Neutrophil (primary cell): ENCODE data around the gene ELMOD1.

ENCODE experiments used
- H3K27ac ChIP-seq: fragments of 200-600 bp; sonication (generic); 2 replicates; pipeline ENCODE4 v1.5.1; 2016; ENCODE audit warnings: mild to moderate bottlenecking, moderate library complexity
- H3K27me3 ChIP-seq: fragments of 200-600 bp; sonication (generic); 2 replicates; pipeline ENCODE4 v1.6.0; 2016; ENCODE audit warnings: mild to moderate bottlenecking
- H3K36me3 ChIP-seq: fragments of 200-600 bp; sonication (generic); 2 replicates; pipeline ENCODE4 v1.5.1; 2017
- H3K4me1 ChIP-seq, 2 experiments: fragments of 200-600 bp in 1 of 2; sonication (generic) in 1 of 2; 1 replicate in 1 of 2; 2 replicates in 1 of 2; pipeline versions ENCODE4 v1.5.1 to v1.6.1; 2013 to 2016; ENCODE audit warnings: low read depth in 1 of 2, low read length in 1 of 2, mild to moderate bottlenecking in 1 of 2, moderate library complexity in 1 of 2; ENCODE audit not compliant: control insufficient read depth in 1 of 2, insufficient read depth in 1 of 2
- H3K4me3 ChIP-seq, 2 experiments: fragments of 200-600 bp in 1 of 2; sonication (generic) in 1 of 2; 1 replicate in 1 of 2; 2 replicates in 1 of 2; pipeline ENCODE4 v1.5.1; 2013 to 2016; ENCODE audit warnings: low read depth in 1 of 2, low read length in 1 of 2, mild to moderate bottlenecking in 1 of 2, moderate library complexity in 1 of 2
- H3K9me3 ChIP-seq: fragments of 200-600 bp; sonication (generic); 2 replicates; pipeline ENCODE4 v1.5.1; 2016
- CTCF ChIP-seq: fragments of 200-600 bp; sonication (generic); IDR thresholded peaks from 2 replicates; pipeline ENCODE4 v1.5.1; 2016; ENCODE audit warnings: antibody characterized with exemption

Gene ELMOD1

DNA sequence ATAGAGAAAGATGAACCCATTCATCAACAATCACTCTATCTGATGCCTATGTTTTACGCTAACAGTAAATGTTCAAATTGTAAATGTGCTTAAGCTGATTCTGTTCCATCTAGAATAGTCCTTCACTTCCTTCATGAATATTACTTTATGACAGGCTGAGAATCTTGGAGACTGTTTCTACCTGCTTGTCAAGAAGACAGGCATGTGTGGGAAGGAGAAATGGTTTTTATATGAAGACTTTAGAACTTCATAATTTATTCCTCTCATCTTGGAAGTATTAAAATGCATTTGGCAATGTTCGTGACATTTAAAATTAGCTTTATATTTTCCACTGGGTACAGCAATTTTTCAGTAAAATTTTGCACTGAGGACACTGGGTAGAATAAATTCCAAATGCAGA is 41.0 kb downstream of the ELMOD1 start:
- no peak overlapping the region for H3K27ac ChIP-seq
- no peaks in the 10 kb centered on the region for H3K4me1 ChIP-seq
- no peak for TF ChIP-seq CTCF
- H3K4me3 ChIP-seq: no peak overlapping the region
- H3K9me3 ChIP-seq: no peaks in the 10 kb centered on the region
- no peaks in the 10 kb centered on the region for H3K36me3 ChIP-seq
- peaks cover 31% of the 10 kb centered on the region for H3K27me3 ChIP-seq

DNA sequence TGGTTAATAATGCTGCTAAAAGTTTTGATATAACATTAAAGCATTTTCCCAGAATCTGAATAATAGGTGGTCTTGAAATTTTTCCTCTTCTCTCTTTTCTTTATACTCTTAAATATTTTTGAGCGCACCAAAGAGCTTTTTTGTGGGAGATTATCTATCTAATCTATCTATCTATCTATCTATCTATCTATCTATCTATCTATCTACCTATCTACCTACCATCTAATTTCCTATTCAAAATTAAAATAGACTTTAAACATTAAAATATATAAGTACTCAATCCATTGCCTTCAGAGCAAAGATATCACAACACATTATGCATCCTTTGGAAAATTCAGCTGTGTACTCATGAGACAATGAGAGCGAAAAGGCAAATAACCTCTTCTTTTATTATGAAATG is 55.8 kb downstream of the ELMOD1 start:
- Histone ChIP-seq H3K4me3 (no peak overlapping the region), H3K27me3 (peaks cover 21% of the 10 kb centered on the region), H3K4me1 (no peaks in the 10 kb centered on the region), H3K27ac (no peak overlapping the region), H3K36me3 (no peaks in the 10 kb centered on the region), H3K9me3 (no peaks in the 10 kb centered on the region)
- no peak for TF ChIP-seq CTCF

DNA sequence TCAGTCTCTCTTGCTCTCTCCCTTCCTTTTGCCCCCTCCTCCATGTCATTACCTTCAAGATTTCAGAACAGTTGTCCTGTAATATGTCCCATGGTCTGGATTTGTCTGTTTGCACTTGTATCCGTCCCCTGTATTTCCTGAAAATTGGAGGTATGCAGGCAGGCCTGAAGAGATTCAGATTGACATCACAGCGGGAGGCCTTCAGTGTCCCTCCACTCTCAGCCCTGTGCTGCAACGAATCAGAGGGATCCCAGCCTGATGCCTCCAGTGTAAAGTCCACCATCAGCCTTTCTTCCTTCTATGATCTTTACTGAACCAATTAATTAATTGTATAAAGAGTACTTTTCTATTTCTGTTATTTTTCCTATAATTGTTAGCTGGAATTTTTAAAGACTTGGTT is 57.3 kb downstream of the ELMOD1 start:
- peaks cover 32% of the 10 kb centered on the region for H3K27me3 ChIP-seq
- H3K4me3 ChIP-seq: no peak overlapping the region
- no peak for TF ChIP-seq CTCF
- no peaks in the 10 kb centered on the region for H3K9me3 ChIP-seq
- no peaks in the 10 kb centered on the region for H3K36me3 ChIP-seq
- no peak overlapping the region for H3K27ac ChIP-seq
- H3K4me1 ChIP-seq: no peaks in the 10 kb centered on the region

- Histone ChIP-seq H3K4me3 (no peak overlapping the region), H3K36me3 (no peaks in the 10 kb centered on the region), H3K9me3 (no peaks in the 10 kb centered on the region), H3K4me1 (no peaks in the 10 kb centered on the region), H3K27me3 (peaks cover 33% of the 10 kb centered on the region), H3K27ac (no peak overlapping the region)
- no peak for TF ChIP-seq CTCF
Measured at GRCh38 chr11:107651672-107652071, 60.7 kb downstream of the ELMOD1 start.

DNA sequence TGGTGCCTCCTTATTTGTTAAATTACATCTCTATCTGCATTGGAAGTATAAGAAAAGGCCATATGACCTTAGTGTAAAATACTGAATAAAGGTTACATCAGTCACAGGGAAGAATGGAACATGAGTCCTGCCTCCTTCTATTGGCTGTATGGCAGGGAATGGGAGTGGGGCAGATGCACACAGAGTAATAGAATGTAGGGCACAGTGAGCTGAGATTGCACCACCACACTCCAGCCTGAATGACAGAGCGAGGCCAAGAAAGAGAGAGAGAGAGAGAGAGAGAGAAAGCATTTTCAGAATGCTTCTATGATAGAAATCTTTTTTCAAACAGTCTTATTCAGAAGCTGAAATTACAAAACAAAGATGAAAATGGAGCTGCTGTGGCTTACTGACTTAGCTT is 62.1 kb downstream of the ELMOD1 start:
- no peak overlapping the region for H3K4me3 ChIP-seq
- H3K27me3 ChIP-seq: peaks cover 22% of the 10 kb centered on the region
- TF ChIP-seq CTCF: no peak

GRCh38 chr11:107655602-107656001 is 64.7 kb downstream of the ELMOD1 start:
- Histone ChIP-seq H3K9me3 (no peaks in the 10 kb centered on the region), H3K4me1 (no peaks in the 10 kb centered on the region), H3K27me3 (peaks cover 13% of the 10 kb centered on the region), H3K27ac (no peak overlapping the region), H3K36me3 (no peaks in the 10 kb centered on the region), H3K4me3 (no peak overlapping the region)
- no peak for TF ChIP-seq CTCF

More for the DNA sequence above, 62.1 kb downstream of the ELMOD1 start:
- Histone ChIP-seq H3K36me3 (no peaks in the 10 kb centered on the region), H3K27ac (no peak overlapping the region), H3K9me3 (no peaks in the 10 kb centered on the region), H3K4me1 (no peaks in the 10 kb centered on the region)
